ENCODE results near the gene TWSG1. TPM values are rescaled to one million over a fixed set of nuclear protein-coding genes. Genes with fewer than 3 reads are reported as not detected.

The TWSG1 gene
- 100 to 1,000 TPM; 100 to 148 TPM for total RNA-seq
- 10 to 100 TPM; 51.7 to 80.4 TPM for polyA plus RNA-seq
- long read RNA-seq, donor 1, transcript TWSG1-201 (5 exons, 3,756 nt) = major isoform, 87 of 114 reads
- long read RNA-seq, donor 1, partial matches to known transcripts = 6 of 114 reads
- long read RNA-seq, donor 1, other reads (novel, unspliced or antisense) = 19 of 114 reads
- long read RNA-seq, donor 2, transcript TWSG1-201 (5 exons, 3,756 nt) = major isoform, 94 of 112 reads
- long read RNA-seq, donor 2, partial matches to known transcripts = 12 of 112 reads
- long read RNA-seq, donor 2, other reads (novel, unspliced or antisense) = 5 of 112 reads

- Histone ChIP-seq H3K4me3 (ENCODE audit: low read length in 2 of 2) (peak within 1 kb of the TSS; percentile 83 to 99), H3K27ac (ENCODE audit: low read depth in 1 of 2, low read length in 2 of 2) (peak within 1 kb of the TSS; percentile 51 to 66), H3K27me3 (ENCODE audit: control insufficient read depth in 1 of 2, insufficient read depth in 2 of 2, low read length in 1 of 2) (no peaks in the 10 kb centered on the region), H3K36me3 (ENCODE audit: control insufficient read depth in 1 of 2, insufficient read depth in 2 of 2, low read length in 1 of 2) (peaks cover 0 to 2% of the 10 kb centered on the region in 2 donors), H3K4me1 (ENCODE audit: control insufficient read depth in 1 of 2, insufficient read depth in 2 of 2, low read length in 2 of 2) (peaks cover 0 to 4% of the 10 kb centered on the region in 2 donors), H3K9me3 (ENCODE audit: control insufficient read depth, low read length) (no peaks in the 10 kb centered on the region)
- 0 to 1% methylated on average over 24 to 67 of the region's 67 CpGs for WGBS, 2 donors
- intact Hi-C loops (cut with DNase I) = loop anchor here (1.0 to 10.0 kb wide), 5 partner anchors 28 to 260 kb away; partner anchors contain the start of genes RALBP1 (in 2 of the 2) and ANKRD12 (in 1 of the 2)
- peak; percentile 97 to 99 for DNase-seq
- ATAC-seq (ENCODE audit: low FRiP score) = peak; percentile 97
Observed at GRCh38 chr18:9334329-9334972, at the start of gene TWSG1. Gene TWSG1, plus strand, starts transcription at chr18:9334773. Its CDS starts 2,457 bp downstream, at chr18:9337230.

- ATAC-seq (ENCODE audit: low FRiP score) (no peak), DNase-seq (no peak)
- H3K9me3 ChIP-seq (ENCODE audit: control insufficient read depth, low read length) = no peaks in the 10 kb centered on the region
- intact Hi-C loops (cut with DNase I) = no loop called here
- H3K27ac ChIP-seq (ENCODE audit: low read depth in 1 of 2, low read length in 2 of 2) = no peak overlapping the region
- no peaks in the 10 kb centered on the region for H3K27me3 ChIP-seq (ENCODE audit: control insufficient read depth in 1 of 2, insufficient read depth in 2 of 2, low read length in 1 of 2)
- no peaks in the 10 kb centered on the region for H3K4me1 ChIP-seq (ENCODE audit: control insufficient read depth in 1 of 2, insufficient read depth in 2 of 2, low read length in 2 of 2)
- H3K4me3 ChIP-seq (ENCODE audit: low read length in 2 of 2) = no peak overlapping the region
- 95 to 96% methylated on average over 2 of the region's 2 CpGs for WGBS, 2 donors
- no peaks in the 10 kb centered on the region for H3K36me3 ChIP-seq (ENCODE audit: control insufficient read depth in 1 of 2, insufficient read depth in 2 of 2, low read length in 1 of 2)
Observed at GRCh38 chr18:9285604-9286003, 49.0 kb upstream of the TWSG1 start.

GRCh38 chr18:9287036-9287435 lies 47.5 kb upstream of the TWSG1 start:
- Histone ChIP-seq H3K27me3 (ENCODE audit: control insufficient read depth in 1 of 2, insufficient read depth in 2 of 2, low read length in 1 of 2) (no peaks in the 10 kb centered on the region), H3K9me3 (ENCODE audit: control insufficient read depth, low read length) (no peaks in the 10 kb centered on the region), H3K27ac (ENCODE audit: low read depth in 1 of 2, low read length in 2 of 2) (no peak overlapping the region), H3K36me3 (ENCODE audit: control insufficient read depth in 1 of 2, insufficient read depth in 2 of 2, low read length in 1 of 2) (no peaks in the 10 kb centered on the region), H3K4me3 (ENCODE audit: low read length in 2 of 2) (no peak overlapping the region), H3K4me1 (ENCODE audit: control insufficient read depth in 1 of 2, insufficient read depth in 2 of 2, low read length in 2 of 2) (no peaks in the 10 kb centered on the region)
- no peak for ATAC-seq (ENCODE audit: low FRiP score)
- no peak for DNase-seq
- intact Hi-C loops (cut with DNase I) = no loop called here
- WGBS, 2 donors = 73 to 74% methylated on average over 7 of the region's 7 CpGs

- Histone ChIP-seq H3K4me3 (ENCODE audit: low read length in 2 of 2) (no peak overlapping the region), H3K9me3 (ENCODE audit: control insufficient read depth, low read length) (peaks cover 7% of the 10 kb centered on the region), H3K27me3 (ENCODE audit: control insufficient read depth in 1 of 2, insufficient read depth in 2 of 2, low read length in 1 of 2) (no peaks in the 10 kb centered on the region), H3K27ac (ENCODE audit: low read depth in 1 of 2, low read length in 2 of 2) (no peak overlapping the region), H3K4me1 (ENCODE audit: control insufficient read depth in 1 of 2, insufficient read depth in 2 of 2, low read length in 2 of 2) (no peaks in the 10 kb centered on the region), H3K36me3 (ENCODE audit: control insufficient read depth in 1 of 2, insufficient read depth in 2 of 2, low read length in 1 of 2) (peaks cover 0 to 3% of the 10 kb centered on the region in 2 donors)
- DNase-seq (no peak), ATAC-seq (ENCODE audit: low FRiP score) (no peak)
- intact Hi-C loops (cut with DNase I) = no loop called here
Observed at GRCh38 chr18:9289698-9290097, 44.9 kb upstream of the TWSG1 start.

GRCh38 chr18:9290156-9290555 lies 44.4 kb upstream of the TWSG1 start:
- intact Hi-C loops (cut with DNase I) = no loop called here
- H3K27me3 ChIP-seq (ENCODE audit: control insufficient read depth in 1 of 2, insufficient read depth in 2 of 2, low read length in 1 of 2) = no peaks in the 10 kb centered on the region
- no peak overlapping the region for H3K4me3 ChIP-seq (ENCODE audit: low read length in 2 of 2)
- H3K9me3 ChIP-seq (ENCODE audit: control insufficient read depth, low read length) = peaks cover 7% of the 10 kb centered on the region
- H3K27ac ChIP-seq (ENCODE audit: low read depth in 1 of 2, low read length in 2 of 2) = no peak overlapping the region
- H3K4me1 ChIP-seq (ENCODE audit: control insufficient read depth in 1 of 2, insufficient read depth in 2 of 2, low read length in 2 of 2) = no peaks in the 10 kb centered on the region
- H3K36me3 ChIP-seq (ENCODE audit: control insufficient read depth in 1 of 2, insufficient read depth in 2 of 2, low read length in 1 of 2) = peaks cover 0 to 3% of the 10 kb centered on the region in 2 donors
- ATAC-seq (ENCODE audit: low FRiP score) = no peak
- no peak for DNase-seq

GRCh38 chr18:9292047-9292446 lies 42.5 kb upstream of the TWSG1 start:
- ATAC-seq (ENCODE audit: low FRiP score) (no peak), DNase-seq (no peak)
- Histone ChIP-seq H3K36me3 (ENCODE audit: control insufficient read depth in 1 of 2, insufficient read depth in 2 of 2, low read length in 1 of 2) (peaks cover 0 to 3% of the 10 kb centered on the region in 2 donors), H3K9me3 (ENCODE audit: control insufficient read depth, low read length) (peaks cover 7% of the 10 kb centered on the region), H3K4me1 (ENCODE audit: control insufficient read depth in 1 of 2, insufficient read depth in 2 of 2, low read length in 2 of 2) (no peaks in the 10 kb centered on the region), H3K27me3 (ENCODE audit: control insufficient read depth in 1 of 2, insufficient read depth in 2 of 2, low read length in 1 of 2) (no peaks in the 10 kb centered on the region), H3K27ac (ENCODE audit: low read depth in 1 of 2, low read length in 2 of 2) (no peak overlapping the region), H3K4me3 (ENCODE audit: low read length in 2 of 2) (no peak overlapping the region)
- intact Hi-C loops (cut with DNase I) = no loop called here
- WGBS, 2 donors = 69 to 80% methylated on average over 2 of the region's 2 CpGs

- intact Hi-C loops (cut with DNase I) = no loop called here
- Histone ChIP-seq H3K4me1 (ENCODE audit: control insufficient read depth in 1 of 2, insufficient read depth in 2 of 2, low read length in 2 of 2) (no peaks in the 10 kb centered on the region), H3K36me3 (ENCODE audit: control insufficient read depth in 1 of 2, insufficient read depth in 2 of 2, low read length in 1 of 2) (peaks cover 0 to 3% of the 10 kb centered on the region in 2 donors), H3K9me3 (ENCODE audit: control insufficient read depth, low read length) (peaks cover 7% of the 10 kb centered on the region), H3K4me3 (ENCODE audit: low read length in 2 of 2) (no peak overlapping the region), H3K27me3 (ENCODE audit: control insufficient read depth in 1 of 2, insufficient read depth in 2 of 2, low read length in 1 of 2) (no peaks in the 10 kb centered on the region), H3K27ac (ENCODE audit: low read depth in 1 of 2, low read length in 2 of 2) (no peak overlapping the region)
- no peak for DNase-seq
- WGBS, 2 donors = 95 to 97% methylated on average over 1 of the region's 1 CpG
- no peak for ATAC-seq (ENCODE audit: low FRiP score)
Observed at GRCh38 chr18:9293948-9294347, 40.6 kb upstream of the TWSG1 start.

- no peak overlapping the region for H3K4me3 ChIP-seq (ENCODE audit: low read length in 2 of 2)
- H3K27me3 ChIP-seq (ENCODE audit: control insufficient read depth in 1 of 2, insufficient read depth in 2 of 2, low read length in 1 of 2) = no peaks in the 10 kb centered on the region
- H3K9me3 ChIP-seq (ENCODE audit: control insufficient read depth, low read length) = peaks cover 7% of the 10 kb centered on the region
- intact Hi-C loops (cut with DNase I) = no loop called here
- no peak for DNase-seq
- H3K36me3 ChIP-seq (ENCODE audit: control insufficient read depth in 1 of 2, insufficient read depth in 2 of 2, low read length in 1 of 2) = peaks cover 0 to 3% of the 10 kb centered on the region in 2 donors
- H3K27ac ChIP-seq (ENCODE audit: low read depth in 1 of 2, low read length in 2 of 2) = no peak overlapping the region
- 94 to 98% methylated on average over 15 of the region's 15 CpGs for WGBS, 2 donors
- ATAC-seq (ENCODE audit: low FRiP score) = no peak
- no peaks in the 10 kb centered on the region for H3K4me1 ChIP-seq (ENCODE audit: control insufficient read depth in 1 of 2, insufficient read depth in 2 of 2, low read length in 2 of 2)
Observed at GRCh38 chr18:9296233-9297006, 38.2 kb upstream of the TWSG1 start.

Measured in aorta (tissue), 5 donors.